Measurements from ENCODE around the gene TRIM14.
A peak's percentile ranks its signal among the peaks of the same experiment; 100 is the strongest.
"Not testable (repeated sequence)": the region's sequence is repeated elsewhere in the genome, so short reads cannot be mapped to it uniquely, and the experiment has no call there.

Gene TRIM14

GRCh38 chr9:98043915-98044314 is 75.1 kb downstream of the TRIM14 start:
- no peak for DNase-seq

- DNase-seq = no peak
Measured at GRCh38 chr9:98040212-98040611, 78.8 kb downstream of the TRIM14 start.

DNA sequence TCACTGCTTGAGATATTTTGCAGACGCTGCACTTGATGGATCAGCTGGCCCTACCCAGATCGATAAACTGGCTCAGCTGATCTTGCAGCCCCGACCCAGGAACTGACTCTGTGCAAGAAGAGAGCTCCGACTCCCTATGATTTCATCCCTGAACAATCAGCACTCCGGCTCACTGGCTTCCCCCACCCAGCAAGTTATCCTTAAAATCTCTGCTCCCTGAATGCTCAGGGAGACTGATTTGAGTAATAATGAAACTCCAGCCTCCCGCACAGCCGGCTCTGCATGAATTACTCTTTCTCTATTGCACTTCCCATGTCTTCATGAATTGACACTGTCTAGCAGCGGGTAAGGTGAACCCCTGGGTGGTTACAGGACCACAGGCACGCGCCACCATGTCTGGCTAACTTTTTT is 79.4 kb downstream of the TRIM14 start:
- no peak for DNase-seq

DNA sequence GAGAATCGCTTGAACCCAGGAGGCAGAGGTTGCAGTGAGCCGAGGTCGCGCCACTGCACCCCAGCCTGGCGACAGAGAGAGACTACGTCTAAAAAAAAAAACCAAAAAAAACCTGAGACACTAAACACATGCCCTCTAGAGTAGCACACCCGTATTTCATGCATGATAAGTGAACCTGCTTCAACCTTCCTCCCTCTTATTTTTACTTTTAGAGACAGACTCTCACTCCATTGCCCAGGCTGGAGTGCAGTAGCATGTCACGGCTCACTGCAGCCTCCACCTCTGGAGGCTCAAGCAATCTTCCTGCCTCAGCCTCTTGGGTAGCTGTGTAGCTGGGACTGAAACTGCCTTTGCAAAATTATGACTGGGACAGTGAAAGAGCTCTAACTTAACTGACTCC is 80.1 kb downstream of the TRIM14 start:
- no peak for DNase-seq

- DNase-seq = no peak
Measured at GRCh38 chr9:98037357-98037756, 81.7 kb downstream of the TRIM14 start.

DNA sequence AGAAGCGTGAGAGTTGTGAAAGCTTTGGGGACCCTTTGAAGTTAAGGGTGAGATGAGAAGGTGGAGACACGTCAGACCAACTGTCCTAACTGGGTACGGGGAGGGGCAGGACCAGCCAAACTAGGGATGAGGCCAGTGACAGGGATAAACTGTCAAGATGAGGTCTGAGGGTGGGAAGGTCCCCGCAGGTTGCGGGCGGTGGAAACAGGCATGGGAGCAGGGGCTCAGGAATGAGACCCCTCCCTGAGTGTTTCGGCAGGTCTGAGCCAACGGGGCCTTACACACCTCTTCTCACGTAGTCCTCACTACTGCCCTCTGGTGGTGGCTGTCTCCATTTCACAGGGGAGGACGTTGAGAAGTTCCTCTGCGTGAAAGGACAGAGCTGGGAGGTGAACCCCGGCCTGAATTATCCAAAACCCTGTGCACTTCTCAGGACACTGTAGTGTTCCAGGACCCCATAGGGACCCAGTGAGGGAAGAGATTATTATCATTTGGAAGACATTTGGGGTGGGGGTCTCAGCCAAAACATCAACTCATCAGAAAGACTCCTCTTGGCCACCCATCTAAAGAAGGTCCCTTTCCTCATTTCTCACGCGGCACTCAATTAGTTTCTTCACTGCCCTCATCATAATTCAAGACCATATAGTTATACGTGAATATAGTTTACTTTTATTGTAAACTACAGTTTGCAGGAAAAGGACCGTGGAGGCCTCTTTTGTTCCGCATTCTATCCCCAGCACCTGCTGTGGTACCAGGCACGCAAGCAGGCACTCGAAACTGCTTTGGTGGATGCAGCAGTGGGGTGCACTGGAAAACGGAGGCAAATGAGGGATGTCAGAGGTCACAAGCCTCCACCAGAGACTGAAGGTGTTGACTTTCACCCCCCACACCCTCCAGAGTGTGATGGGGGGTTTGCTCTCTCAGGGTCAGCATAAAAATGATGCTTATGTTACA is 84.2 kb downstream of the TRIM14 start:
- DNase-seq = peak; percentile 89

DNA sequence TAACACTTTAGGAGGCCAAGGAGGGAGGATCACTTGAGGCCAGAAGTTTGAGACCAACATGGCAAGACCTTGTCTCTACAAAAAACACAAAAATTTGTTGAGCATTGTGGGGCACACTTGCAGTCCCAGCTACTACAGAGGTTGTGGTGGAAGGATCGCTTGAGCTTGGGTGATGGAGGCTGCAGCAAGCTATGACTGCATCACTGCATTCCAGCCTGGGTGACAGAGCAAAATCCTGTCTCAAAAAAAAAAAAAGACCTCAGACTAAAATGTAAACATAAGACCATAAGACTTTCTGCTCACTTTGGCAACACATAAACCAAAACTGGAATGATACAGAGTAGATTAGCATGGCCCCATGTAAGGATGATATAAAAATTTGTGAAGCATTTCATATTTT is 87.1 kb downstream of the TRIM14 start:
- DNase-seq = no peak

GRCh38 chr9:98031169-98031568 is 87.9 kb downstream of the TRIM14 start:
- DNase-seq = no peak

DNA sequence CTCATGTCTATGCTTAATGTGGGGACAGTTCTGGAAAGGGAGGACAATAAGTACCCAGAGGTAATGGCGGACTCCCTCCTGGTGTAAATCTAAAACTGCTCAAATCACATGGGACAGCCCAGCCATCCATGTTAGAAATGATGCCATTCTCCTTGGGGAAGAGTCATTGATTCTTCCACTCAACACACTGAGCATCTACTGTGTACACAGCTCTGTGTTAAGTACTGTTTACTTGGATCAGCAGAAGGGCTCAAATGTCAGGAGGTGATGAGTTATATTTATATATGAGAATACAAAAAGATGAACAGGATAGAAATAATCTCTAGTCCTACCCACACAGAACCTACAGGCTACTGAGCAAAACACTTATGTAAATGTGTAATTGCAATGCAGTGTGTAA is 94.3 kb downstream of the TRIM14 start:
- DNase-seq = no peak

GRCh38 chr9:98022447-98022846 is 96.6 kb downstream of the TRIM14 start:
- DNase-seq = no peak

DNA sequence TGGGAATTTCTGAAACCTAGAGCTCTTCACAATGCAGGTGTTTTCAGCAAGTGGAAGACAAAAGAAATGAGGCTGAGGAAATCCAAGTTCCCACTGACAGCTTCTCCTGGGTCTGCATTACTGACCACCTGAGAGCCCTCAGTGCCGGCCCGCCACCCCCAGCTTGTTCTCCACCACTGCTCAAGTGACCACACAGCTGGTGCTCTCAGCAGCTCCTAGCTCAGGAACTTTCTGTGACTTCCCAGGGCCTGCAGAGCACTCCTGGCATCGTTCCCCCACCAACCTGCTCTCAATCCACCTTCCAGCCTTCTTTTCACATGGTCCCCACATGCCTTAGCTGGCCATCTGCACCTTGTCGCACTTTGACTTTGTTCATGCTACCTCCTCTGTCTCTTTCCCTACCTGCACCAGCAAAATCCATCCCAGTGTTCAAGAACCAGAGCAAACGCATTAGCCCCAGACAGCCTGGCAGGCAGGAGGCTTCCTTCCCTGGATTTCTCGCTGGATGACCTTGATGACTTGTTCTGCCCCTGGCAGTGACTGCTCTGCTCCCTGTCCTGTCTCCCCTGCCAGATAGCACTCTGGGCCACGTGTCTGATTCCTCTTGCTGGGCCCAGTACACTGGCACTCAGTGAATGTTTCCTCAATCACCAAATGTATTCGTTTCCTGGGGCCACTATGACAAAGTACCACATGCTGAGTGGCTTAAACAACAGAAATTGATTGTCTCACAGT is 97.5 kb downstream of the TRIM14 start:
- no peak for DNase-seq

GRCh38 chr9:98020476-98021145 is 98.4 kb downstream of the TRIM14 start:
- DNase-seq = no peak

DNA sequence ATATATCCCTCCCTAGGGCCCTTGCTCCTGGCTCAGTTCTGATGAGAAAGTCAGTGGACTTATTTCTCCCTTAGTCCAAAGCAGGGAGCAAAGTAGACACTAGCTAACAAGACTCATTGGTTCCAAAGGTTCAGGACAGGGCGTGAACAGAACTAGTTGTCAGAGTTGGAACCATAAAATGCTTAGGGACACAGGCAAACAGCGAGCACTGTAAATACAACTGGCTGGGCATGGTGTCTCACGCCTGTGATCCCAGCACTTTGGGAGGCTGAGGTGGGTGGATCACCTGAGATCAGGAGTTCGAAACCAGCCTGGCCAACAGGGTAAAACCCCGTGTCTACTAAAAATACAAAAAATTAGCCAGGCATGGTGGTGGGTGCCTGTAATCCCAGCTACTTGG is 99.2 kb downstream of the TRIM14 start:
- not testable (repeated sequence) for DNase-seq

All from activated CD4-positive, alpha-beta T cell treated with anti-CD3 and anti-CD28 coated beads, Interleukin-10, Interleukin-2, amounts not matched to agents 100 ng/mL and 50 ng/mL, durations not matched to agents 16 hours and 8 hours (primary cell).